ENCODE measurements around the gene ALAS1.

The ALAS1 gene

DNA sequence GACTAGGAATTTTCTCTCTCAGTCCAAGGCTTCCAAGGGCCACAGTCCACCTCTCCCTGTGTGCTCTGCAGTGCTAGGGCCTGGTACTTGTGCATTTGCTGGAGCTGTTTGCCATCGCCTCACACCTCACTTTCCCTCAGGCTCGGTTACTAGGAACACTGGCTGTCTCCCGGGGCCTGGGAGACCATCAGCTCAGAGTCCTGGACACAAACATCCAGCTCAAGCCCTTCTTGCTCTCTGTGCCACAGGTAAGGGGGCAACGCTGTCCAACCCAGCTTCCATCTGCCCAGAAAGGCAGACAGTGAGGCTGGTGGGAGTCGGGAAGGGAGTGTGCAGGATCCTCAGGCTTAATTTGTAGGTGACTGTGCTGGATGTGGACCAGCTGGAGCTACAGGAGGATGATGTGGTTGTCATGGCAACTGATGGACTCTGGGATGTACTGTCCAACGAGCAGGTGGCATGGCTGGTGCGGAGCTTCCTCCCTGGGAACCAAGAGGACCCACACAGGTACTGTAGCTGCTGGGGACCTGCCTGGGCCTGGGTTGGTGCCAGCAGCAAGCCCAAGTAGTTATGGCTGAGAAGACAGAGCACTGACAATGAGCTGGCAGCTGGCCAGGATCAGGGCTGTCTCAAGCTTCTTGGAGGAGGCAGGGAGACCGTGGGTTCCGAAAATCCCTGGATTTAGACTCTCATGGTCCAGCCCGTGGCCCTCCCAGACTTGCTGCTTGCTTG is 51.0 kb downstream of the ALAS1 start:
- no peak overlapping the region for H3K4me3 ChIP-seq (ENCODE audit: low read depth, low read length)

DNA sequence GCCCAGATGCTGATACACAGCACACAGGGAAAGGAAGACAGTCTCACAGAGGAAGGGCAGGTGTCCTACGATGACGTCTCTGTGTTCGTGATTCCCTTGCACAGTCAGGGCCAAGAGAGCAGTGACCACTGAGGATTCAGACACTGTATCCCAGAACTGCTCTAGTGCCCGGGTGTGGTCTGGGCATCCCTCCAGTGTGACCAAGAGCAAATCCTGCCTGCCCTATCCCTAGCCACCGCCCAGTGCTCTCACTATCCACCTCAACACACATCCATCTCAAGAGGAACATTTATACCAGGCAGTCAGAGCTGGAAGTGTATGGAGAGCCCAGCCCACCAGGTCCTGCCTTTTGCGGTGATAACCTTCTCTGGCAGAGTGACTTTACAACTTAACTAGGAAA is 51.7 kb downstream of the ALAS1 start:
- no peak overlapping the region for H3K4me3 ChIP-seq (ENCODE audit: low read depth, low read length)

DNA sequence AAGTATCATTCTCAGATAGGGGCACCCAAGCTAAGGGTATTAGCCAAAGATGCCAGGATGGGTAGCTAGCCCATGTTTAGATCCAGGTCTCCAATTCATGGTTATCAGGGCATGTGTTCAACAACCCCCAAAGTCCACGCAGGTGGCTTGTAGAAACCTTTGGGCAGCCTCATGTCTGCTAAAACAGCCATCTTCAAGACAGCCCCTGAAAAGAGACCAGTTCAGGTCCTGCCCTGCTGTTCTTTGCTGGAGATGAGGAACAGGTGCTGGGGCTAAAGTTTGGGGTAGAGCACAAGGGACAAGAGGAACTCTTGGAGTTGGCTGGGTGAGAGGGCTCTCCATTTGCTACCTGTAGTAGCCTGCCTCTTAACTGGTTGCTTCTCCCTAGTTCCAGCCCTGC is 52.2 kb downstream of the ALAS1 start:
- no peak overlapping the region for H3K4me3 ChIP-seq (ENCODE audit: low read depth, low read length)

GRCh38 chr3:52253314-52254304 is 55.6 kb downstream of the ALAS1 start:
- H3K4me3 ChIP-seq (ENCODE audit: low read depth, low read length), result no peak overlapping the region

DNA sequence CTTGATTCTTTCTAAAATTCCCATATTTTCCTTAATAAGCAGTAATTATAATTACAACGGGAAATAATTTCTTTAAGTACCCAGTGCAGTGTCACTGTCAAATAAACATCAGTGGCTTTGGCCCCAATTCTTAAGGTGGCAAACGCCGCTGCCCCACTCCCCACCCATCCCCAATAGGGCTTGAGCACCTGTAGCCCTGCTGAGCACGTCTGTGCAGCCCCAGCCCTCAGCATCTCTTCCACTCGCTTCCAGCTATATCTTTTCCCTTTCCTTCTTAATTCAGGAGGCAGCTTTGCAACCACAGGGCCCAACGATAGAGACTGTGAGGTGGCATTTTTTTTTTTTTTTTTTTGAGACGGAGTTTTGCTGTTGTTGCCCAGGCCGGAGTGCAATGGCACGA is 56.6 kb downstream of the ALAS1 start:
- no peak overlapping the region for H3K4me3 ChIP-seq (ENCODE audit: low read depth, low read length)

DNA sequence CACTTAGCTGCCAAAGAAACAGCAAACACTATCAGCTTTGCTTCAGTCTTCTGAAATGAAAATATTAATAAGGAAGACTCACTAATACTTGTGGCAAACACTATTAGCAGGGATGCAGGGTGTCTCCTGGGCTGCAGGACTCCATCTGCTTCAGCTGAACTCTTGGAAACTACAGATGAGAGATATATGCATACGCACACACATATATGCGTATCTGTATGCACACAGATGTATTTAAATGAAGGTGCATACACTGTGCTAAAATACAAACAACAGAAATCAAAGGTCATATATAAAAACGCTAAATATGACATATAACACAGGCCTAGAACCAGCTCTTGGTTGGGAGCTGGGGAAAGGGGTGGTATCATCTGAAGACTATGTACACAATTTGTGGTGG is 58.2 kb downstream of the ALAS1 start:
- no peak overlapping the region for H3K4me3 ChIP-seq (ENCODE audit: low read depth, low read length)

GRCh38 chr3:52256622-52257021 is 58.7 kb downstream of the ALAS1 start:
- no peak overlapping the region for H3K4me3 ChIP-seq (ENCODE audit: low read depth, low read length)

DNA sequence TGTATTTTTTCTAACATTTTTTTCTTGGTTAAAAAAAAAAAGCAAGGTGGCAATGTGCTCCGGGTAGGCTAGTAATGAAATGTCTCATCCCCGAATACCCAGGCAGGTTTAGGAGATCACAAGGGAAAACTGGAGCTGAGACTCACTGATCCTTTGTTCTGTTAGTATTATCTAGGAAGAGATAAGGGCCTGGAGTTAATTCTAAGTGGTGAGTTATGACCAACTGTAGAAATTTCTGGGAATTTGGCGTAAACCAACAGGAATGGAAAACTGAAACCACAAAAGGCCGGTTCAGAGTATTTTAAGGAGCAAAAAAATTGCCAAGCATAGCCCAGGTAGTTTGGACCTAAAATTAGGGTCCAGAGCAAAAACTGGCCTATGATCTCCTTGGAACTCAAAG is 60.0 kb downstream of the ALAS1 start:
- H3K4me3 ChIP-seq (ENCODE audit: low read depth, low read length), result no peak overlapping the region

DNA sequence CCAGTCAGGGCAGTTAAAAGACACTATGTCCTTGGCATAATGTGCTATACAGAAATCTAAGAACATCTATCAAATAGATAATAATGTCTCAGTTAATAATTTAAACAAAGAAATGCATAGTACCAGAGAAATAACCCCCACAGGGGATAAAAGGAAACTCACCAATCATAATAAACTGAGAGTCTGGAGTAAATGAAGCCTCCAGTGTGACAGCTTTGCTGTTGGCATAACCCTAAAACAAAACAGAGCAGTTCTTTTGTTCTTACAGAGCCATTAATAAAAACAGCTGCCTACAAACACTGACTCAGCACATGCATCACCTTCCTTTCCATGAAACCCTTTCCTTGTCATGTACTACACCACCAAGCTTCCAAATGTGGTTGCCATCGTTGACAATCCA is 61.1 kb downstream of the ALAS1 start:
- H3K4me3 ChIP-seq (ENCODE audit: low read depth, low read length), result no peak overlapping the region

DNA sequence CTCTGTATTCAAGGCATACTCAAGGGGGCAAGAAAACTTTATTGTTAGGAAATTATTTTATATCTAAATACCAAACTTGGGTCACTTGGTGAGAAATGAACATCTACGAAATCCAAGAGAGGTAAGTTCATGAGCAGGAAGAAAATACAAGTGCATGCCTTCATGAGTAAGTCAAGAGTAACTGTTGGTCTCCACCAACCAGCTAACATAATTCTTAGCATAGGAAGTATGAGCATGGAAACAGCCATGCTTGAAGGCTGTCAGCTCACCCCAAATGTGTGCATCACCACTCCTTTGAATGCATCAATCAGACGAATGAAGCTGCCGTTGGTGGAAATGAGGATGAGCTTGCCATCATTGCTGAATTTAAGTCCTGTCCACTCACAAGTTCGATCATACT is 61.5 kb downstream of the ALAS1 start:
- H3K4me3 ChIP-seq (ENCODE audit: low read depth, low read length), result no peak overlapping the region

DNA sequence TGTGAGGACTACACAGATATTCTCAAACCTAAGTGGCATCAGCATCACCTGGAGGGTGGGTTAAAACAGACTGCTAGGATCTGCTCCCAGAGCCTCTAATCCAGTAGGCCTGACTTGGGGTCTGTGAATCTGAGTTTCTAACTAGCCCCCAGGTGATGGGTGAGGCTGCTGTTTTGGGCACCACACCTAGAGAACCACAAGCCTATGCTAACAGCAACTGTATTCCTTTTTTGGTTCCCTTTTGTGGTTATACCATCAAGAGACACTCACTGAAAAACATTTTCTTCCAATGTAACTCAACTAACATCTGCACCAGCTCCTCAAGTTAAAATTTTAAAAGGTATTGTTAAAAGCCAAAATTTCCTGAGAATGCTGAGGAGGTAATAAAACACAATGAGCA is 64.5 kb downstream of the ALAS1 start:
- no peak overlapping the region for H3K4me3 ChIP-seq (ENCODE audit: low read depth, low read length)
